Lung (tissue), 12 donors: ENCODE measurements around the gene CNTNAP2. TPM values are rescaled to one million over a fixed set of nuclear protein-coding genes. Genes with fewer than 3 reads are reported as not detected.
A peak's percentile ranks its signal among the peaks of the same experiment; 100 is the strongest.

ENCODE experiments used
- ATAC-seq: fragments of 200-7000 bp; cut with Tn5 transposase; one replicate; pipeline ENCODE4 v1.9.1; 2020; ENCODE audit warnings: moderate number of reproducible peaks; ENCODE audit not compliant: insufficient read depth, low FRiP score
- DNase-seq, 3 donors: peaks; one replicate each; pipeline ENCODE4 v3.0.0-alpha.2; 2013 to 2017
- H3K27ac ChIP-seq, 2 donors: one replicate each; pipeline ENCODE4 v1.5.1; 2013; ENCODE audit warnings: mild to moderate bottlenecking in 2 of 2, moderate library complexity in 2 of 2, control low read depth in 1 of 2, inconsistent platforms in 1 of 2, low read depth in 1 of 2, low read length in 1 of 2
- H3K27me3 ChIP-seq, 3 donors: one replicate each; pipeline ENCODE4 v1.5.1; 2013; ENCODE audit warnings: low read length in 2 of 3; ENCODE audit not compliant: control insufficient read depth in 3 of 3, insufficient read depth in 3 of 3
- H3K36me3 ChIP-seq, 4 donors: one replicate each; pipeline ENCODE4 v1.5.1; 2013; ENCODE audit warnings: low read length in 4 of 4, mild to moderate bottlenecking in 1 of 4, moderate library complexity in 1 of 4; ENCODE audit not compliant: control insufficient read depth in 4 of 4, insufficient read depth in 4 of 4
- H3K4me1 ChIP-seq, 5 donors: one replicate each; pipeline ENCODE4 v1.5.1; 2013; ENCODE audit warnings: low read length in 5 of 5, mild to moderate bottlenecking in 2 of 5, moderate library complexity in 1 of 5; ENCODE audit not compliant: control insufficient read depth in 5 of 5, insufficient read depth in 5 of 5
- H3K4me3 ChIP-seq: one replicate; pipeline ENCODE4 v1.5.1; 2013; ENCODE audit warnings: mild to moderate bottlenecking, control low read depth, moderate library complexity
- H3K9ac ChIP-seq, 2 donors: one replicate each; pipeline ENCODE4 v1.5.1; 2013; ENCODE audit warnings: low read length in 2 of 2, control low read depth in 1 of 2; ENCODE audit not compliant: insufficient read depth in 1 of 2
- H3K9me3 ChIP-seq, 4 donors: one replicate each; pipeline ENCODE4 v1.5.1; 2013; ENCODE audit warnings: low read length in 3 of 4, mild to moderate bottlenecking in 1 of 4, moderate library complexity in 1 of 4; ENCODE audit not compliant: control insufficient read depth in 4 of 4, insufficient read depth in 3 of 4
- WGBS, 2 donors: extraction: QIAGEN DNeasy Blood & Tissue Kit; methylation state at CpG; one replicate each; pipeline ENCODE4 v1.1.7; 2013; 5-methylcytosine and 5-hydroxymethylcytosine counted together
- polyA plus RNA-seq, 2 donors: library from polyadenylated mRNA; stranded (reverse); fragments of 200-250 nt; gene quantifications; one replicate each; pipeline ENCODE4 v1.2.1, GENCODE V29; 2013
- total RNA-seq, 2 donors: library from RNA; depleted of rRNA in 1 of 2; stranded (reverse); fragments of >200 nt in 1 of 2; gene quantifications; one replicate each; pipeline ENCODE4 v1.2.1, GENCODE V29; 2014 to 2021
- TF ChIP-seq, protein P1 (sequence below): IDR thresholded peaks from 2 replicates; pipeline ENCODE4 v1.5.1; 2012; ENCODE audit warnings: mild to moderate bottlenecking; ENCODE audit errors: control extremely low read depth, extremely low read depth
- donor health status: control.
- donor health status: control.
- donor health status: Bipolar disorder and iron deficiency.
- donor health status: healthy.
- donor health status: DM: yes; HTN: yes; CAD: no.

CNTNAP2 gene
- total and polyA plus RNA-seq, 4 donors, result 0.18 to 45.3 (median 0.52) TPM

DNA sequence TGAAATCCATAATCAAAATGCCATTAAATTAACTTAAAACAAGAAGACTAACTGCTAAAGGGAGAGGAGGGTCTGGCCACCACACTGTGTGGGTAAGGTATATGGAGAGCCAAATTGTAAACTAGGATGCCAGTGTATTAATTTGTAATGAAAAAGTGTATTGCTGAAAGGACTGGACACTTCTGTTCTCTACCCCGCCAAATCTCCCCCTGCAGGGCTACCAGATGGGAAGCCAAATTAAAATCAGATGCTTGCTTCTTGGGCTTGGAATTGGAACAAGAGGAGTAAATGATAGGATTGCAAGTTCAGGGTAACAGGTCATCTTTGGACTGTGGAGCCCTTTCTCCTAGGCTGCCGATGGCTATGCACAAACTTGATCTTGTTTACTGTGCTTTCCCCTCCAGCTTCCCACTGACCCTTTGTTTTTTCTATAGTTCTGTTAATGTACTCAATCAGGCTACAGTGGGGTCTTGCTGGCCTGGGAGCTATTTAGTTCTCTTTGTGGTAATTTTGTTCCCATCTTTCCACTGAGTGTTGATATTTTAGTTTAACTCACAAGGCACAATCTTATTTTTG lies 1541.9 kb downstream of the CNTNAP2 start:
- Histone ChIP-seq H3K4me1 (peaks cover 0 to 21% (median 0%) of the 10 kb centered on the region in 5 donors), H3K27ac (no peak overlapping the region), H3K36me3 (no peaks in the 10 kb centered on the region), H3K27me3 (no peaks in the 10 kb centered on the region), H3K9ac (no peak overlapping the region), H3K4me3 (no peak overlapping the region), H3K9me3 (no peaks in the 10 kb centered on the region)
- ATAC-seq (no peak), DNase-seq (no peak)
- WGBS, 2 donors, result 86 to 88% methylated on average over 2 of the region's 2 CpGs
- TF ChIP-seq, protein P1, sequence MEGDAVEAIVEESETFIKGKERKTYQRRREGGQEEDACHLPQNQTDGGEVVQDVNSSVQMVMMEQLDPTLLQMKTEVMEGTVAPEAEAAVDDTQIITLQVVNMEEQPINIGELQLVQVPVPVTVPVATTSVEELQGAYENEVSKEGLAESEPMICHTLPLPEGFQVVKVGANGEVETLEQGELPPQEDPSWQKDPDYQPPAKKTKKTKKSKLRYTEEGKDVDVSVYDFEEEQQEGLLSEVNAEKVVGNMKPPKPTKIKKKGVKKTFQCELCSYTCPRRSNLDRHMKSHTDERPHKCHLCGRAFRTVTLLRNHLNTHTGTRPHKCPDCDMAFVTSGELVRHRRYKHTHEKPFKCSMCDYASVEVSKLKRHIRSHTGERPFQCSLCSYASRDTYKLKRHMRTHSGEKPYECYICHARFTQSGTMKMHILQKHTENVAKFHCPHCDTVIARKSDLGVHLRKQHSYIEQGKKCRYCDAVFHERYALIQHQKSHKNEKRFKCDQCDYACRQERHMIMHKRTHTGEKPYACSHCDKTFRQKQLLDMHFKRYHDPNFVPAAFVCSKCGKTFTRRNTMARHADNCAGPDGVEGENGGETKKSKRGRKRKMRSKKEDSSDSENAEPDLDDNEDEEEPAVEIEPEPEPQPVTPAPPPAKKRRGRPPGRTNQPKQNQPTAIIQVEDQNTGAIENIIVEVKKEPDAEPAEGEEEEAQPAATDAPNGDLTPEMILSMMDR, result no peak

- DNase-seq (peak in 2 of 3 donors; percentile 72 to 83), ATAC-seq (no peak)
- H3K9me3 ChIP-seq, result no peaks in the 10 kb centered on the region
- H3K27me3 ChIP-seq, result no peaks in the 10 kb centered on the region
- no peak overlapping the region for H3K27ac ChIP-seq
- peaks cover 0 to 21% (median 0%) of the 10 kb centered on the region in 5 donors for H3K4me1 ChIP-seq
- TF ChIP-seq, protein P1, result no peak
- H3K9ac ChIP-seq, result peak overlapping the region in 1 of 2 donors; percentile 67
- no peaks in the 10 kb centered on the region for H3K36me3 ChIP-seq
- 79 to 92% methylated on average over 4 of the region's 4 CpGs for WGBS, 2 donors
- H3K4me3 ChIP-seq, result no peak overlapping the region
Observed at GRCh38 chr7:147659036-147659995, 1542.7 kb downstream of the CNTNAP2 start.

- ATAC-seq (no peak), DNase-seq (no peak)
- 37 to 57% methylated on average over 6 of the region's 6 CpGs for WGBS, 2 donors
- Histone ChIP-seq H3K9me3 (no peaks in the 10 kb centered on the region), H3K27me3 (no peaks in the 10 kb centered on the region), H3K36me3 (no peaks in the 10 kb centered on the region), H3K4me3 (no peak overlapping the region), H3K9ac (no peak overlapping the region), H3K4me1 (peaks cover 0 to 10% (median 0%) of the 10 kb centered on the region in 5 donors), H3K27ac (no peak overlapping the region)
- TF ChIP-seq, protein P1, result no peak
Observed at GRCh38 chr7:147664541-147664940, 1547.9 kb downstream of the CNTNAP2 start.
